HL-60 (cell line): Measurements from ENCODE around the gene WFDC11.

ENCODE experiments used
- CTCF ChIP-seq: IDR thresholded peaks from one replicate; pipeline ENCODE4 v1.5.1; 2011; ENCODE audit warnings: low read length, control low read depth, inconsistent platforms; ENCODE audit not compliant: insufficient read depth
- POLR2AphosphoS5 ChIP-seq: IDR thresholded peaks from 2 replicates; pipeline ENCODE4 v1.6.1; 2012; ENCODE audit warnings: low read depth
- REST ChIP-seq: IDR thresholded peaks from 2 replicates; pipeline ENCODE4 v1.6.1; 2012; ENCODE audit warnings: low read depth; ENCODE audit not compliant: insufficient replicate concordance

- TF ChIP-seq CTCF (peak; percentile 2), REST (no peak), POLR2AphosphoS5 (no peak)
Measured at GRCh38 chr20:45685896-45686295, 15.9 kb upstream of the WFDC11 start.
